ENCODE measurements around the gene PPIL4. TPM values are rescaled to one million over a fixed set of nuclear protein-coding genes. Genes with fewer than 3 reads are reported as not detected.
"Not testable (repeated sequence)": the region's sequence is repeated elsewhere in the genome, so short reads cannot be mapped to it uniquely, and the experiment has no call there.

PPIL4 gene
- total and polyA plus RNA-seq, 2 donors = 37.4 to 39.2 TPM

- peak overlapping the region; percentile 46 to 73 for H3K27ac ChIP-seq (ENCODE audit: low read depth in 1 of 2, low read length in 1 of 2)
Observed at GRCh38 chr6:149495349-149496016, 50.4 kb downstream of the PPIL4 start.

GRCh38 chr6:149494810-149495209 lies 51.0 kb downstream of the PPIL4 start:
- WGBS = 90% methylated on average over 4 of the region's 4 CpGs
- not testable (repeated sequence) for H3K4me1 ChIP-seq (ENCODE audit: control insufficient read depth in 2 of 2, insufficient read depth in 2 of 2, low read length in 2 of 2); H3K9me3 ChIP-seq (ENCODE audit: control insufficient read depth in 2 of 2, insufficient read depth in 1 of 2, low read length in 1 of 2); H3K4me3 ChIP-seq (ENCODE audit: low read length in 2 of 2); H3K27me3 ChIP-seq (ENCODE audit: control insufficient read depth in 2 of 2, insufficient read depth in 1 of 2, low read length in 1 of 2); H3K36me3 ChIP-seq (ENCODE audit: control insufficient read depth in 2 of 2, insufficient read depth in 2 of 2, low read length in 1 of 2)
- H3K27ac ChIP-seq (ENCODE audit: low read depth in 1 of 2, low read length in 1 of 2) = peak overlapping the region in 1 of 2 donors; percentile 73
- peak in 1 of 9 donors; percentile 62 for DNase-seq (ENCODE audit: low read depth in 6 of 9, low spot score in 9 of 9)

More at GRCh38 chr6:149495349-149496016, 50.4 kb downstream of the PPIL4 start:
- not testable (repeated sequence) for DNase-seq (ENCODE audit: low read depth in 6 of 9, low spot score in 9 of 9); H3K9me3 ChIP-seq (ENCODE audit: control insufficient read depth in 2 of 2, insufficient read depth in 1 of 2, low read length in 1 of 2); H3K4me3 ChIP-seq (ENCODE audit: low read length in 2 of 2); H3K27me3 ChIP-seq (ENCODE audit: control insufficient read depth in 2 of 2, insufficient read depth in 1 of 2, low read length in 1 of 2); H3K4me1 ChIP-seq (ENCODE audit: control insufficient read depth in 2 of 2, insufficient read depth in 2 of 2, low read length in 2 of 2); H3K36me3 ChIP-seq (ENCODE audit: control insufficient read depth in 2 of 2, insufficient read depth in 2 of 2, low read length in 1 of 2)
- WGBS = 94% methylated on average over 11 of the region's 11 CpGs

GRCh38 chr6:149493761-149494320 lies 52.0 kb downstream of the PPIL4 start:
- Histone ChIP-seq H3K27me3 (ENCODE audit: control insufficient read depth in 2 of 2, insufficient read depth in 1 of 2, low read length in 1 of 2) (no peaks in the 10 kb centered on the region), H3K4me3 (ENCODE audit: low read length in 2 of 2) (no peak overlapping the region), H3K27ac (ENCODE audit: low read depth in 1 of 2, low read length in 1 of 2) (peak overlapping the region in 1 of 2 donors; percentile 68), H3K36me3 (ENCODE audit: control insufficient read depth in 2 of 2, insufficient read depth in 2 of 2, low read length in 1 of 2) (no peaks in the 10 kb centered on the region), H3K4me1 (ENCODE audit: control insufficient read depth in 2 of 2, insufficient read depth in 2 of 2, low read length in 2 of 2) (no peaks in the 10 kb centered on the region), H3K9me3 (ENCODE audit: control insufficient read depth in 2 of 2, insufficient read depth in 1 of 2, low read length in 1 of 2) (no peaks in the 10 kb centered on the region)
- 95% methylated on average over 7 of the region's 7 CpGs for WGBS
- DNase-seq (ENCODE audit: low read depth in 6 of 9, low spot score in 9 of 9) = peak in 1 of 9 donors; percentile 33

GRCh38 chr6:149492798-149493343 lies 53.0 kb downstream of the PPIL4 start:
- H3K27ac ChIP-seq (ENCODE audit: low read depth in 1 of 2, low read length in 1 of 2) = no peak overlapping the region
- no peaks in the 10 kb centered on the region for H3K36me3 ChIP-seq (ENCODE audit: control insufficient read depth in 2 of 2, insufficient read depth in 2 of 2, low read length in 1 of 2)
- no peaks in the 10 kb centered on the region for H3K4me1 ChIP-seq (ENCODE audit: control insufficient read depth in 2 of 2, insufficient read depth in 2 of 2, low read length in 2 of 2)
- DNase-seq (ENCODE audit: low read depth in 6 of 9, low spot score in 9 of 9) = no peak
- H3K27me3 ChIP-seq (ENCODE audit: control insufficient read depth in 2 of 2, insufficient read depth in 1 of 2, low read length in 1 of 2) = no peaks in the 10 kb centered on the region
- H3K4me3 ChIP-seq (ENCODE audit: low read length in 2 of 2) = no peak overlapping the region
- 96% methylated on average over 4 of the region's 4 CpGs for WGBS
- no peaks in the 10 kb centered on the region for H3K9me3 ChIP-seq (ENCODE audit: control insufficient read depth in 2 of 2, insufficient read depth in 1 of 2, low read length in 1 of 2)

GRCh38 chr6:149489967-149490366 lies 55.9 kb downstream of the PPIL4 start:
- H3K27me3 ChIP-seq (ENCODE audit: control insufficient read depth in 2 of 2, insufficient read depth in 1 of 2, low read length in 1 of 2) = no peaks in the 10 kb centered on the region
- DNase-seq (ENCODE audit: low read depth in 6 of 9, low spot score in 9 of 9) = no peak
- 95% methylated on average over 4 of the region's 4 CpGs for WGBS
- H3K36me3 ChIP-seq (ENCODE audit: control insufficient read depth in 2 of 2, insufficient read depth in 2 of 2, low read length in 1 of 2) = no peaks in the 10 kb centered on the region
- peaks cover 4 to 8% of the 10 kb centered on the region in 2 donors for H3K4me1 ChIP-seq (ENCODE audit: control insufficient read depth in 2 of 2, insufficient read depth in 2 of 2, low read length in 2 of 2)
- H3K9me3 ChIP-seq (ENCODE audit: control insufficient read depth in 2 of 2, insufficient read depth in 1 of 2, low read length in 1 of 2) = no peaks in the 10 kb centered on the region
- no peak overlapping the region for H3K27ac ChIP-seq (ENCODE audit: low read depth in 1 of 2, low read length in 1 of 2)
- H3K4me3 ChIP-seq (ENCODE audit: low read length in 2 of 2) = no peak overlapping the region

GRCh38 chr6:149488815-149489214 lies 57.0 kb downstream of the PPIL4 start:
- H3K9me3 ChIP-seq (ENCODE audit: control insufficient read depth in 2 of 2, insufficient read depth in 1 of 2, low read length in 1 of 2) = no peaks in the 10 kb centered on the region
- no peak overlapping the region for H3K27ac ChIP-seq (ENCODE audit: low read depth in 1 of 2, low read length in 1 of 2)
- no peak overlapping the region for H3K4me3 ChIP-seq (ENCODE audit: low read length in 2 of 2)
- peaks cover 5 to 19% of the 10 kb centered on the region in 2 donors for H3K4me1 ChIP-seq (ENCODE audit: control insufficient read depth in 2 of 2, insufficient read depth in 2 of 2, low read length in 2 of 2)
- H3K27me3 ChIP-seq (ENCODE audit: control insufficient read depth in 2 of 2, insufficient read depth in 1 of 2, low read length in 1 of 2) = no peaks in the 10 kb centered on the region
- DNase-seq (ENCODE audit: low read depth in 6 of 9, low spot score in 9 of 9) = no peak
- H3K36me3 ChIP-seq (ENCODE audit: control insufficient read depth in 2 of 2, insufficient read depth in 2 of 2, low read length in 1 of 2) = no peaks in the 10 kb centered on the region
- 94% methylated on average over 3 of the region's 3 CpGs for WGBS

- H3K27ac ChIP-seq (ENCODE audit: low read depth in 1 of 2, low read length in 1 of 2) = no peak overlapping the region
- H3K36me3 ChIP-seq (ENCODE audit: control insufficient read depth in 2 of 2, insufficient read depth in 2 of 2, low read length in 1 of 2) = no peaks in the 10 kb centered on the region
Observed at GRCh38 chr6:149487316-149487715, 58.5 kb downstream of the PPIL4 start.

GRCh38 chr6:149484733-149485700 lies 60.8 kb downstream of the PPIL4 start, which contains the start of gene ZC3H12D:
ZC3H12D (minus strand) TSS chr6:149485014; CDS start chr6:149474543, 10,471 bp downstream.
- Histone ChIP-seq H3K36me3 (ENCODE audit: control insufficient read depth in 2 of 2, insufficient read depth in 2 of 2, low read length in 1 of 2) (no peaks in the 10 kb centered on the region), H3K4me1 (ENCODE audit: control insufficient read depth in 2 of 2, insufficient read depth in 2 of 2, low read length in 2 of 2) (peaks cover 21 to 51% of the 10 kb centered on the region in 2 donors), H3K4me3 (ENCODE audit: low read length in 2 of 2) (peak within 1 kb of the TSS in 1 of 2 donors; percentile 28), H3K27ac (ENCODE audit: low read depth in 1 of 2, low read length in 1 of 2) (peak within 1 kb of the TSS; percentile 70 to 74), H3K9me3 (ENCODE audit: control insufficient read depth in 2 of 2, insufficient read depth in 1 of 2, low read length in 1 of 2) (no peaks in the 10 kb centered on the region), H3K27me3 (ENCODE audit: control insufficient read depth in 2 of 2, insufficient read depth in 1 of 2, low read length in 1 of 2) (no peaks in the 10 kb centered on the region)
- 44% methylated on average over 22 of the region's 22 CpGs for WGBS
- peak in 4 of 9 donors; percentile 42 to 79 (median 60) for DNase-seq (ENCODE audit: low read depth in 6 of 9, low spot score in 9 of 9)

More at GRCh38 chr6:149487316-149487715, 58.5 kb downstream of the PPIL4 start:
- no peaks in the 10 kb centered on the region for H3K27me3 ChIP-seq (ENCODE audit: control insufficient read depth in 2 of 2, insufficient read depth in 1 of 2, low read length in 1 of 2)
- H3K4me3 ChIP-seq (ENCODE audit: low read length in 2 of 2) = no peak overlapping the region
- 93% methylated on average over 4 of the region's 4 CpGs for WGBS
- DNase-seq (ENCODE audit: low read depth in 6 of 9, low spot score in 9 of 9) = no peak
- no peaks in the 10 kb centered on the region for H3K9me3 ChIP-seq (ENCODE audit: control insufficient read depth in 2 of 2, insufficient read depth in 1 of 2, low read length in 1 of 2)
- H3K4me1 ChIP-seq (ENCODE audit: control insufficient read depth in 2 of 2, insufficient read depth in 2 of 2, low read length in 2 of 2) = peaks cover 11 to 33% of the 10 kb centered on the region in 2 donors
